ENCODE data around the gene RNF7.
"Not testable (repeated sequence)": the region's sequence is repeated elsewhere in the genome, so short reads cannot be mapped to it uniquely, and the experiment has no call there.

Gene RNF7

DNA sequence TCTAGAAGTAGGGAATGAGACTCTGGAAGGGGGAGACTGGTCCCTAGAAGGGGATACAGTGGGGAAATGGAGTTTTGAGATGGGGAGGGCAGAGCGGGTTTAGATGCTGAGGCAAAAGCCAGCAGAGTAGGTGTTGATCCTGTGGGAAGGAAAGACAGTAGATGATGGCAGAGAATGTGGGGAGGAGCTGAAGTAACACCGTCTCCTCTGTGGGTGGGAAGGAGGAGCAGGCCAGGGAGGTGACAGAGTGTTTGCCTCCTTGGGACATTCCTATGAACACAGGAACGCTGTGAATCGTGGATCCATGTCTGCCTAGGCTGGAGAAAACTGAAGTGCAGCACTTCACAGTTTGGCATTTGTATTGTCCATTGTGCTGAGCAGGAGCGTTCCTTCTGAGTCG is 45.5 kb downstream of the RNF7 start:
- no peak for DNase-seq

GRCh38 chr3:141784096-141784495 is 46.0 kb downstream of the RNF7 start:
- DNase-seq = no peak

DNA sequence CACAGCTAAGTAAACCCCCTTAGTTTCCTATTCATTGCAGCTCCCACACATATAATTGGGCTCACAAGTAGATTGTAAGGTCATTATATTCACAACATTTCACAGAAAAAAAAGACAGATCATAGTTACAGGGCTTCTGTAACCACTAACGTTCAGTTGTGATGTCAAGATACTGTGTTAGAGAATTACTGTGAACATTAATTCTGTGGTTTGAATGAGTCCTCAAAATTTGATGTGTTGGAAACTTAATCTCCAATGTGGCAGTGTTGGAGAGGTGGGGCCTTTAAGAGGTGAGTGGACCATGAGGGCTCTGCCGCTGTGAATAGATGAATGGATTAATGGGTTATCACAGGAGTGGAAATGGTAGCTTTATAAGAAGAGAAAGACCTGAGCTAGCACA is 46.4 kb downstream of the RNF7 start:
- no peak for DNase-seq

- no peak for DNase-seq
These were observed 50.1 kb downstream of the RNF7 start for GRCh38 chr3:141788149-141788548.

- not testable (repeated sequence) for DNase-seq
These were observed 50.7 kb downstream of the RNF7 start for GRCh38 chr3:141788750-141789149.

DNA sequence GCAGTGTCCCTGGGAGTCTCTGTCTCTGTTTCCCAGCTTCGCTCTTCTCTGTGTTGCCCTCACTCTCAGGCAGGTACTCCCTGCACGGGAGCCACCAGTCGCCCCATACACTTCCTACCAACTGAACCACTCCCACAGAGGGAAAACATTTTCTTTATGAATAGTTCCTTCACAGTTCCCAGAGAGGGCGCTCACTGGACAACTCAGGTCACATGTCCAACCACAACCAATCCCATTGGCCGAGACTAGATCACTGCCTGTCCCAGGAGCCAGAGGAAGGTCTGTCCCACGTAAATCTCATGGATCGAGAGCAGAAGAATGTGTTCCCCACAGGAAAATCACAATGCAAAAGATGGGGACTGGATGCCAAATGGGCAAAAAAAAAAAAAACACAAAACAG is 51.2 kb downstream of the RNF7 start:
- no peak for DNase-seq

- no peak for DNase-seq
These were observed 52.1 kb downstream of the RNF7 start for GRCh38 chr3:141790171-141790570.

DNA sequence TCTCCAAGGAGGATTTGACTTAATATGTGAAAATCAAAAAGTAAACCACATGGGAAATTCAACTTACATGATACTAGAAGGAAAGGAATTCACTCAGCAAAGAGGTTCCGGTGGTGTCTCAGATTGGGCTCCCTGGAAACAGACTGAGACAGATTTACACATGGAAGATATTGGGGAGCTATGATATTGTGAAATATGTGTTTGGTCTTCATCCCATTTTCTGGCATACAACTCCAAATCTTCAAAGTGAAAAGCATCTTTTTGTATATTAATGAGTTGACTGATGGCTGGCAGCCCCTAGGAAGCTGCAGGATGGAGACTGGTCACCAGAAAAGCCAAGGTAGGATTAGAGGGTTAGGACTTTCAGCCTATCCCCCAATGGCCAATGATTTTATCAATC is 54.4 kb downstream of the RNF7 start:
- no peak for DNase-seq

- no peak for DNase-seq
These were observed 55.6 kb downstream of the RNF7 start for GRCh38 chr3:141793476-141794260.

- no peak for DNase-seq
These were observed 57.2 kb downstream of the RNF7 start for GRCh38 chr3:141795276-141795675.

GRCh38 chr3:141795741-141796080 is 57.6 kb downstream of the RNF7 start:
- DNase-seq = no peak

- DNase-seq = no peak
These were observed 58.2 kb downstream of the RNF7 start for GRCh38 chr3:141796081-141796888.

Measured in activated CD8-positive, alpha-beta memory T cell treated with anti-CD3 and anti-CD28 coated beads for 24 hours (primary cell).